ENCODE results near the gene S1PR3. TPM values are rescaled to one million over a fixed set of nuclear protein-coding genes. Genes with fewer than 3 reads are reported as not detected.

Gene S1PR3
- total RNA-seq, 1 experiment from 2014 or later: 8.4 TPM

DNA sequence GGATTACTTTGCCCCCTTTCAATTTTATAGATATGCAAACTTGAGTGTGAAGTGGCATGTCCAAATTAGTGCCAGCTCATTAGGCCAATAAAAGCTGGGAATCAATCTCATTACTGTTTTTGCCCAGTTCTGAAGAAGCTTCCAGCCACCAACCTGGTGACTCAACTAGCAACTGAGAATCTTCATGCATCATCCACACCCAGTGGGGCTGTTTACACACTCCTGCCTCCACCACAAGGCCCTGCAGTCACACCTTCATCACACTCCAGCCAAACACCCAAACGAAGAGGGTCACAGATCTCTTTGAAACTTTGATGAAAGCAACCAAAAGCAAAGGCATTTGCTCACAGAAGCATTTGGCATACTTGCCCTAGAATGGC lies 41.3 kb upstream of the S1PR3 start:
- no peaks in the 10 kb centered on the region for H3K79me2 ChIP-seq (ENCODE audit: low read length)
- ChIA-PET CTCF (no interaction called here), POLR2A (ENCODE audit: unreplicated experiment) (no interaction called here)
- no peak; the same call in 1 of the 2 replicates for ATAC-seq
- no peaks in the 10 kb centered on the region for H3F3A ChIP-seq (ENCODE audit: low read length, unreplicated experiment)
- no peak overlapping the region for H2AFZ ChIP-seq (ENCODE audit: low read length)
- H3K4me1 ChIP-seq (ENCODE audit: insufficient read depth, low read length): peaks cover 10% of the 10 kb centered on the region; the same call in 1 of the 2 replicates
- no peaks in the 10 kb centered on the region for H3K9me2 ChIP-seq (replicated peaks; ENCODE audit: low read length)
- no peaks in the 10 kb centered on the region for H3K36me3 ChIP-seq (ENCODE audit: low read depth, low read length)
- no peaks in the 10 kb centered on the region for H3K9me3 ChIP-seq (ENCODE audit: low read length)
- no TSS peak for BruUV-seq (replicated peaks)
- H3K4me2 ChIP-seq (ENCODE audit: low read length): no peak overlapping the region
- TF ChIP-seq CTCF (conservative IDR thresholded peaks at IDR 0.05; ENCODE audit: low read depth, low read length) (no peak), EZH2 (IDR thresholded peaks at IDR 0.05; ENCODE audit: low read length, unreplicated experiment) (no peak), EZH2phosphoT487 (IDR thresholded peaks at IDR 0.05; ENCODE audit: borderline replicate concordance, low read length) (no peak)
- no peaks in the 10 kb centered on the region for H3K27me3 ChIP-seq (ENCODE audit: low read length)
- no peak overlapping the region for H3K27ac ChIP-seq (ENCODE audit: low read length)
- peak; percentile 19 for DNase-seq
- H4K20me1 ChIP-seq (ENCODE audit: low read length): no peaks in the 10 kb centered on the region
- intact Hi-C loops (cut with micrococcal nuclease): no loop called here
- H3K9ac ChIP-seq (ENCODE audit: low read length): no peak overlapping the region
- H3K4me3 ChIP-seq (ENCODE audit: low read length): no peak overlapping the region

- no peaks in the 10 kb centered on the region for H3K79me2 ChIP-seq (ENCODE audit: low read length)
- H3F3A ChIP-seq (ENCODE audit: low read length, unreplicated experiment): no peaks in the 10 kb centered on the region
- ChIA-PET CTCF (no interaction called here), POLR2A (ENCODE audit: unreplicated experiment) (no interaction called here)
- TF ChIP-seq EZH2phosphoT487 (IDR thresholded peaks at IDR 0.05; ENCODE audit: borderline replicate concordance, low read length) (no peak), EZH2 (IDR thresholded peaks at IDR 0.05; ENCODE audit: low read length, unreplicated experiment) (no peak), CTCF (conservative IDR thresholded peaks at IDR 0.05; ENCODE audit: low read depth, low read length) (no peak)
- H3K4me1 ChIP-seq (ENCODE audit: insufficient read depth, low read length): peaks cover 10% of the 10 kb centered on the region; the same call in 1 of the 2 replicates
- H3K9me3 ChIP-seq (ENCODE audit: low read length): no peaks in the 10 kb centered on the region
- no peak overlapping the region for H3K4me3 ChIP-seq (ENCODE audit: low read length)
- no peak overlapping the region for H3K9ac ChIP-seq (ENCODE audit: low read length)
- H3K36me3 ChIP-seq (ENCODE audit: low read depth, low read length): no peaks in the 10 kb centered on the region
- no TSS peak for BruUV-seq (replicated peaks)
- H2AFZ ChIP-seq (ENCODE audit: low read length): no peak overlapping the region
- DNase-seq: peak; percentile 15
- H4K20me1 ChIP-seq (ENCODE audit: low read length): no peaks in the 10 kb centered on the region
- no peaks in the 10 kb centered on the region for H3K27me3 ChIP-seq (ENCODE audit: low read length)
- 0 out of 2 replicates have a peak, but pooled peaks have one; percentile 13 for ATAC-seq
- intact Hi-C loops (cut with micrococcal nuclease): no loop called here
- 0 out of 2 replicates have a peak overlapping the region, but pooled peaks have one; percentile 10 for H3K4me2 ChIP-seq (ENCODE audit: low read length)
- no peak overlapping the region for H3K27ac ChIP-seq (ENCODE audit: low read length)
- no peaks in the 10 kb centered on the region for H3K9me2 ChIP-seq (replicated peaks; ENCODE audit: low read length)
Observed at GRCh38 chr9:88950341-88951154, 40.7 kb upstream of the S1PR3 start.

- BruUV-seq (replicated peaks): no TSS peak
- Histone ChIP-seq H3K27ac (ENCODE audit: low read length) (no peak overlapping the region), H3K9ac (ENCODE audit: low read length) (no peak overlapping the region), H3K27me3 (ENCODE audit: low read length) (no peaks in the 10 kb centered on the region), H3K79me2 (ENCODE audit: low read length) (no peaks in the 10 kb centered on the region), H2AFZ (ENCODE audit: low read length) (no peak overlapping the region), H3K9me3 (ENCODE audit: low read length) (no peaks in the 10 kb centered on the region), H3F3A (ENCODE audit: low read length, unreplicated experiment) (no peaks in the 10 kb centered on the region), H3K4me3 (ENCODE audit: low read length) (no peak overlapping the region), H3K4me2 (ENCODE audit: low read length) (no peak overlapping the region), H3K9me2 (replicated peaks; ENCODE audit: low read length) (no peaks in the 10 kb centered on the region), H3K4me1 (ENCODE audit: insufficient read depth, low read length) (peaks cover 10% of the 10 kb centered on the region; the same call in 1 of the 2 replicates), H4K20me1 (ENCODE audit: low read length) (no peaks in the 10 kb centered on the region), H3K36me3 (ENCODE audit: low read depth, low read length) (no peaks in the 10 kb centered on the region)
- ATAC-seq (no peak), DNase-seq (no peak)
- POLR2A ChIA-PET (ENCODE audit: unreplicated experiment): no interaction called here
- intact Hi-C loops (cut with micrococcal nuclease): no loop called here
- CTCF ChIA-PET: no interaction called here
- TF ChIP-seq EZH2phosphoT487 (IDR thresholded peaks at IDR 0.05; ENCODE audit: borderline replicate concordance, low read length) (no peak), CTCF (conservative IDR thresholded peaks at IDR 0.05; ENCODE audit: low read depth, low read length) (no peak), EZH2 (IDR thresholded peaks at IDR 0.05; ENCODE audit: low read length, unreplicated experiment) (no peak)
Observed at GRCh38 chr9:88951155-88951542, 40.1 kb upstream of the S1PR3 start.
